Activated T-helper 2 cell treated with anti-CD3 and anti-CD28 coated beads, Interferon-gamma antibody, Interleukin-2, Interleukin-4, amounts not matched to agents 10 μg/mL and 5 μg/mL and 100 μg/mL, durations not matched to agents 14 hours and 24 hours and 36 hours (primary cell): Measurements from ENCODE around the gene GPR150. TPM values are rescaled to one million over a fixed set of nuclear protein-coding genes. Genes with fewer than 3 reads are reported as not detected.

Experiments
- DNase-seq: peaks from one replicate; pipeline ENCODE4 v3.0.0; 2021; ENCODE audit warnings: low spot score
- H3K27ac Mint-ChIP-seq: one replicate; pipeline ENCODE4 v1.8.0; 2021; ENCODE audit warnings: mixed read lengths
- H3K27me3 Mint-ChIP-seq: one replicate; pipeline ENCODE4 v1.8.0; 2021; ENCODE audit warnings: low read depth, mixed read lengths
- H3K36me3 Mint-ChIP-seq: one replicate; pipeline ENCODE4 v1.8.0; 2021; ENCODE audit warnings: low read depth, mixed read lengths
- H3K4me1 Mint-ChIP-seq: one replicate; pipeline ENCODE4 v1.8.0; 2021; ENCODE audit warnings: low read depth, mixed read lengths
- H3K4me3 Mint-ChIP-seq: one replicate; pipeline ENCODE4 v1.8.0; 2021; ENCODE audit warnings: low read depth, mild to moderate bottlenecking, moderate library complexity, mixed read lengths
- H3K9me3 Mint-ChIP-seq: one replicate; pipeline ENCODE4 v1.8.0; 2021; ENCODE audit warnings: mixed read lengths
- intact Hi-C: fragments of 100-400 bp; cut with micrococcal nuclease; formaldehyde crosslinking; loops from one replicate; pipeline ENCODE4 v1.15.1; 2023
- total RNA-seq: library from RNA; stranded (reverse); gene quantifications from 2 replicates; pipeline ENCODE4 v1.2.3, GENCODE V29; 2022

Gene GPR150
- total RNA-seq, 1 donor from 2014 or later: 0.11 TPM

DNA sequence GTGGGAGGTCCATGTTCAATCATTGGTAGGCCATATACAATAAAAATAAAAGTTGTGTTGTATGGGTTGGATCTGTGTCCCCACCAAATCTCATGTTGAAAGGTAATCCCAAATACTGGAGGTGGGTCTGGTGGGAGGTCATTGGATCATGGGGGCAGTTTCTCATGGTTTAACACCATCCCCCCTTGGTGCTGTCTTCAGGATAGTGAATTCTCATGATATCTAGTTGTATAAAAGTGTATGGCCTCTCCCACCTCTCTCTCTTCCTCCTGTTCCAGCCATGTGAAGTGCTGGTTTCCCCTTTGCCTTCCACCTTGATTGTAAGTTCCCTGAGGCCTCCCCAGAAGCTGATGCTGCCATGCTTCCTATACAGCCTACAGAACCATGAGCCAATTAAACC, 47.8 kb downstream of the GPR150 start:
- no peak overlapping the region for H3K27ac Mint-ChIP-seq
- H3K9me3 Mint-ChIP-seq: no peaks in the 10 kb centered on the region
- peaks cover 6% of the 10 kb centered on the region for H3K4me1 Mint-ChIP-seq
- intact Hi-C loops: loop anchor here (2.0 kb wide), 1 partner anchor 51 kb away; no protein-coding TSS in a partner anchor
- DNase-seq: no peak
- no peaks in the 10 kb centered on the region for H3K36me3 Mint-ChIP-seq
- H3K4me3 Mint-ChIP-seq: no peak overlapping the region
- H3K27me3 Mint-ChIP-seq: peaks cover 23% of the 10 kb centered on the region

DNA sequence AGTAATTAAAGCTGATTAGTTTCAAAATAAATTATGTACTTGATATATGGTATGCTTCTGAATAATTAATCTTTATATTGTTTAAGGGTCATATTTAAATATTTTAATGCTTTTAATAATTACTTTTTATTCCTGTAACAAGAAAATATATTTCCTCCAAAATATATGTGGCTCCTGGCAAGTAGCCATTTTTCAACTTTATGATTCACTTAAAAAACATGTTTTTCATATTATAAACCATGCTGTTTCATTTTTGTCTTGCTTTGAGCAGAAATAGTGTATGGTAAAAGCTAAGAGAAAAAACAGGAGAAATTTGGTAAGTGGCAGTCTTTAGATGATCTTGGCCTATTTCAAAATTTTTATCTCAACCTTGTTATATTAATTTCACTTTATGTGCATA, 48.3 kb downstream of the GPR150 start:
- Mint-ChIP-seq H3K36me3 (no peaks in the 10 kb centered on the region), H3K27me3 (peaks cover 19% of the 10 kb centered on the region), H3K4me3 (no peak overlapping the region), H3K9me3 (no peaks in the 10 kb centered on the region), H3K27ac (no peak overlapping the region), H3K4me1 (peaks cover 8% of the 10 kb centered on the region)
- intact Hi-C loops: loop anchor here (2.0 kb wide), 1 partner anchor 51 kb away; no protein-coding TSS in a partner anchor
- DNase-seq: no peak

DNA sequence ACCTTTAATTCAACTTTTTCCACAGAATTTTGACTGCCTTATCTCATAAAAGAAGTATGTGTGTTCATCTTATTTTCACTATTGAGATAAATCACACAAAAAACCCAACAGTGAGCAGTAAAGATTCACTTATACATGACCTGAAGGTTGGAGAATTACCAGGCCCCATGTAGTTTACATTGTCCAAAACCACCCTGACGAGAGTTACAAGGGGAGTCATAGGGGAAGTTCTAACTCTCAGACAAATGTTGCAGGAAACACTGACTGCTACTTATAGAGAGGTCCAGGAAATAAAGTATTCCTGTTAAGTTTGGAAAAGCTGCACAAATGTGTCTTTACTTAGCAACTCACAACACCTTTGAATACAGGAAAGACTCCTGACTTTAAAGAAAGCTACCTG, 48.8 kb downstream of the GPR150 start:
- peaks cover 8% of the 10 kb centered on the region for H3K4me1 Mint-ChIP-seq
- no peaks in the 10 kb centered on the region for H3K9me3 Mint-ChIP-seq
- no peak overlapping the region for H3K27ac Mint-ChIP-seq
- no peak for DNase-seq
- peaks cover 20% of the 10 kb centered on the region for H3K27me3 Mint-ChIP-seq
- intact Hi-C loops: loop anchor here (2.0 kb wide), 1 partner anchor 50 kb away; no protein-coding TSS in a partner anchor
- no peak overlapping the region for H3K4me3 Mint-ChIP-seq
- H3K36me3 Mint-ChIP-seq: no peaks in the 10 kb centered on the region

DNA sequence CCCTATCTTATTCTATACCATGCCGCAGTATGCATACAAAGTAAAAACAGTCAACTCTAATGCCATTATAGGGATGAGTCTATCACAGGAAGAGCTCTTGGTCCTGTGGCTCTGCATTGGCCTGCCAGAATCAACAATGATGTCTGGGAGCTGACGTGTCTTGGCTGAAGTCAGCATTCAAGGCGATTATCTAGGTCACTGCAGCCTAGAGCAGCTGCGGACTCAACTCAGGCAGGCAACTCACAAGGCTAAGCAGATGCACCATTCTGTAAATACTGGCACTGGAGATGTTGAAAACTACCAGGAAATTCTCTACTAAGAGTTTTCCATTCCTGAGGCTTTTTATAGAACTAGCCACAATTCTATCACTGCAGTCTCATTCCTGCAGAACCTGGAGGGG, 49.7 kb downstream of the GPR150 start:
- Mint-ChIP-seq H3K4me1 (peaks cover 4% of the 10 kb centered on the region), H3K27me3 (peaks cover 20% of the 10 kb centered on the region), H3K27ac (no peak overlapping the region), H3K4me3 (no peak overlapping the region), H3K36me3 (no peaks in the 10 kb centered on the region), H3K9me3 (no peaks in the 10 kb centered on the region)
- intact Hi-C loops: loop anchor here (2.0 kb wide), 1 partner anchor 49 kb away; no protein-coding TSS in a partner anchor
- DNase-seq: no peak

DNA sequence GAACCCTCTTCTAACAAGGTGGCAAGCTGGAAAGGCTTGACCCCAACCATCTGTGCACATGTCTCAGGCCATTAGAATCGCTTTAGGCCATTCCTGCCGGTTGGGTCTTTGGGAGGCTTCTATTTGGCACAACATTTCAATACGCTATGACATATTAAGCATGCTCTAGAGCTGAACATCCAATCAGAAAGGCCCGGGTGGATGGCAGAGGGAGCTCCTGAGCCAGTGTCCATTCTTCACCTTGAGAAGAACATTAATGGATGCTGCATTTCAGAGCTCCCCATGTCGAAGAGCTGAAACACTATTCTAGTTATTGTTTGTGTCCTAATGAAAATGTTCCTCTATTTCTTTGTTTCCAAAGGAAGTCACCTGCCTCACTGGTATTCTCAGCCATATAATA, 50.1 kb downstream of the GPR150 start:
- no peak overlapping the region for H3K27ac Mint-ChIP-seq
- H3K4me3 Mint-ChIP-seq: no peak overlapping the region
- H3K9me3 Mint-ChIP-seq: no peaks in the 10 kb centered on the region
- H3K4me1 Mint-ChIP-seq: peaks cover 4% of the 10 kb centered on the region
- intact Hi-C loops: loop anchor here (2.0 kb wide), 1 partner anchor 49 kb away; no protein-coding TSS in a partner anchor
- peaks cover 20% of the 10 kb centered on the region for H3K27me3 Mint-ChIP-seq
- no peak for DNase-seq
- no peaks in the 10 kb centered on the region for H3K36me3 Mint-ChIP-seq

DNA sequence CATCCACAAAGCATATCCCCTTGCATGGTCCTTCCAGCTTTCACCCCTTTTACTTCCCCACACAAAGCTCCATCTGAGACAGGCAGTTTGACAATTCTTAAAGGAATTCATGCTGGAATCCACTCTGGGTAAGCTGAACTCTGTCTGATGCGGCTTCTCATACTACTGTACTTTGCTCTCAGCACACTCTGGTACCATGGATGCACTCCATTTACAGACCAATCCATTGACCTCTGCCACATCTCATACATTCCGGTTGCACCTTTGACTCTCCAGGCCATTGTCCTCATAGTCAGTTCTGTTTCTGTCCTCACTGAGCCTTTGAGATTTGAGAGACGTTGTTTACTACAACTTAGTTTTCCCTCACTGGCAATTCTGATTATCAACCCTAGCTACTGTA, 50.7 kb downstream of the GPR150 start:
- H3K4me1 Mint-ChIP-seq: peaks cover 4% of the 10 kb centered on the region
- H3K9me3 Mint-ChIP-seq: no peaks in the 10 kb centered on the region
- intact Hi-C loops: no loop called here
- no peaks in the 10 kb centered on the region for H3K36me3 Mint-ChIP-seq
- no peak overlapping the region for H3K4me3 Mint-ChIP-seq
- H3K27me3 Mint-ChIP-seq: peaks cover 19% of the 10 kb centered on the region
- DNase-seq: no peak
- no peak overlapping the region for H3K27ac Mint-ChIP-seq

Other genes with a start within 250 kb of the GPR150 start
- not detected in 2 replicates for gene FAM81B, start 228.7 kb upstream of the GPR150 start, total RNA-seq
- 60.2 and 61.6 TPM in 2 replicates for gene SKIC3, start 65.1 kb upstream of the GPR150 start, total RNA-seq
- 4.0 and 4.6 TPM in 2 replicates for gene ARSK, start 65.0 kb upstream of the GPR150 start, total RNA-seq
- 0.94 and 2.9 TPM in 2 replicates for gene RFESD, start 26.7 kb downstream of the GPR150 start, total RNA-seq
- not detected in 2 replicates for gene SPATA9, start 62.9 kb downstream of the GPR150 start, total RNA-seq
- gene RHOBTB3, start 111.2 kb downstream of the GPR150 start, total RNA-seq: 0.39 and 0.57 TPM in 2 replicates
- 14.9 and 18.5 TPM in 2 replicates for gene GLRX, start 202.6 kb downstream of the GPR150 start, total RNA-seq